NCI-H1417 treated with DMSO at 0.1 percent for 48 hours (cell line): Measurements from ENCODE around the gene MCUB.
A peak's percentile ranks its signal among the peaks of the same experiment; 100 is the strongest.

Experiments used
- DNase-seq: peaks from one replicate; lab custom pipeline; 2025; lab: John Stamatoyannopoulos, UW

MCUB gene

DNA sequence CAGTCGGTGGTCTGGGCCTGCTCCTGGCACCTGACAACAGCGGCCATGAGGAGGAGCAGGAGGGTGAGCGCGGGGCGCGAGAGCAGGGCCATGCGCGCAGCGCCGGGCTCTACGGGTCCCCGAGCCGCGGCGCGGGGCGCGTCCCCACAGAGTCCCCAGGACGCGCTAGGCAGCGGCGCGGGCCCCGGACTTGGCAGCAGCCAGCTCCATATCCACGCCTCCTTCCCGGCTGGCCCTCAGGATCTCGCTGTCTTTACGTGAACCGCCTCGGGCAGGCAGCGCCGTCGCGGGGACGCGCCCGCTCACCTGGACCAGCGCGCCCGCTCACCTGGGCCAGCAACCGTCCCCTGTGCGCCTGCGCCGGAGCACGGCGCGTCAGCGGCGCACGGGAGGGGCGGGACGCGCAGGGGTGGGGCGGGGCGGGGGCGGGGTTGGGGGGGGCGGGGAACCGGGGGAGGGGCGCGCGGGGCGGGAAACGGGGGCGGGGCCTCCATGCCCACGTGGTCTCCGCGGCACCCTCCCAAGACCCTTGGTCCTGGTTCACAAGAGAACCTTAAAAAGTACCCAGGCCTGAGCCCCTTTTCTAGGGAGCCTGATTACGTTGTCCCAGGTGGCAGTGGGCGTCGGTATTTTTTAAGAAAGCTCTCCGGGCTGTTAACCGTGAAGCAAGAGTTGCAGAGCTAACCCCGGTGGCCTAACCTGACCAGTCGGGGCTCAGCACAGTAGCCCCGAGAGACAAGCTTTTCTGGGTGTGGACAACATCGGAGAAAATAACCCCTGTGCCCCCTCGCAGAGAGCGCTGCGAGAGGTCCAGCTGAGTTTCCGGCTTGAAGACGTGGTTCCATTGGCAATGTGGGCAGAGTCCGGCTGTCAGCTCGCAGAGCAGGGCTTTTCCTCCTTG lies 169.9 kb downstream of the MCUB start, which contains the start of gene PLA2G12A:
Gene PLA2G12A, minus strand, starts transcription at position 353 of the 901 bp plus-strand sequence. Its CDS starts 261 bp downstream, at position 92.
- DNase-seq: peak; percentile 29

DNA sequence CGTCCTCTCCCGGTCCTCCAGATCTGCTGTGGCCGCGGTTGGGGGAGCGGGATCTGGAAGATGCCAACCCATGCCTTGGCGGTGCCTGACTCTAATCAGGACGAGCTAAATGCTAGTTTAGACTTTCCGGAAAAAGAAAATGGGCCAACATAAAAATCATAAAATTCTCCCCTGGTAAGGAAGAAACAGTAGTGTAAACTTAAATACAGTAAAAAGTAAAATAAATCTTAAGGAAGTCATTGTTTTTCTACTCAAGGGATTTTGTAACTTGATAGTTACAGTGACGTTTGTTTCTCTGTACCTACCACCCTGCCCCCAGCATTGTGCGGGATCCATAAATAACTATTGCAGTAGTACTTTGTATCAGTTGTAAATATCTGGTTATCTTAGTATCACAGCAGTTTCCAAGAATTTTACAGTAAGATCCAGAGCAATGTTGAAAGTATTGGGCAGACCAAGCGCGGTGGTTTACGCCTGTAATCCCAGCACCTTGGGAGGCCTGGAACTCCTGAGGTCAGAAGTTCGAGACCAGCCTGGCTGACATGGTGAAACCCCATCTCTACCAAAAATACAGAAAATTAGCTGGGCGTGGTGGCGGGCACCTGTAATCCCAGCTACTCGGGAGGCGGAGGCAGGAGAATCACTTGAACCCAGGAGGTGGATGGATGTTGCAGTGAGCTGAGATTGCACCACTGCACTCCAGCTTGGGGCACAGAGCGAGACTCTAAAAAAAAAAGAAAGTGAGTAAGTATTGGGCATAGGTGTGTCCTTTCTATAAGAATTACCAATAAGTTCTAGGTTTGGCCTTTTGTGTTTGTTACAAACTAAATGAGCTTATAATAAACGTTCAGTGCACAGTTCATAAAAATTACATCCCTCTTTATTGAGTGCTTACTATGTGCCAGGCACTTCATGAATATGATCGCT lies 170.8 kb downstream of the MCUB start:
- no peak for DNase-seq

GRCh38 chr4:109733728-109734127 lies 173.7 kb downstream of the MCUB start:
- no peak for DNase-seq

DNA sequence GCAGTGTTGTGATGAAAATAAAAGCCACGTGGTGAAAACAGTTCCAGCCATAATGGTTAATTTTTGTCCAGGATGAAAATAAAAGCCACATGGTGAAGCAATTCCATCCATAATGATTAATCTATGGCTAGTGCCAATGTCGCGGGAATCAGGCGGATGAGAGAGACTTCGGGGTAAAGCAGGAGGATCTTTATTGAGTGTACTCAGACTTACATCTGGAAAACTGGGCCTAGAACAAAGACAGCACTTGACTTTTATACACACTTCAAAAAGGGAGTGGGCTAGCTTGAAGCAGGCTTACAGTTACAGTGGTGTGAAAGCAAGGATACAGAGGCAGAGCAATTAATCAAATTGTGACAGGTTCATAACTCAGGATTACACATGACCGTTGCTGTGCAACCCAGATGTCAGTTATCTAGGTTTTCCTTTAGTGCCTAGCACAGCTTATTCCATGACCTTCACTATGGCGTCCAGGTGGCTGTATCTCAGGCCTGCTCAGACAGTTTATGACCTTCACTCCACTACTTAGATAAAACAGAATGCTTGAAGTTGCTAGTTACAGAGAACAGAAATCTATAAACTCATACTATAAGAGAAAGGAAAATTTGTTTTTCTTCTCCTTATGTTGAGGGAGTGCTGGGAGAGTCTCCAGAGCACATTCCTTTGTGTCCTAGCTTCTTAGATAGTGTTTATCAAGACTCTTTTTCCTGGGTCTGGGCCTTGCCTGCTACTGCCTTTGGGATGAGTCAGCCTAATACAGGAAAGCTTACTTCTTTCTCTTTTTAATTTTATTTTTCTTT lies 175.7 kb downstream of the MCUB start:
- no peak for DNase-seq
